Measurements from ENCODE around the gene C1orf74.
A peak's percentile ranks its signal among the peaks of the same experiment; 100 is the strongest.

C1orf74 gene

DNA sequence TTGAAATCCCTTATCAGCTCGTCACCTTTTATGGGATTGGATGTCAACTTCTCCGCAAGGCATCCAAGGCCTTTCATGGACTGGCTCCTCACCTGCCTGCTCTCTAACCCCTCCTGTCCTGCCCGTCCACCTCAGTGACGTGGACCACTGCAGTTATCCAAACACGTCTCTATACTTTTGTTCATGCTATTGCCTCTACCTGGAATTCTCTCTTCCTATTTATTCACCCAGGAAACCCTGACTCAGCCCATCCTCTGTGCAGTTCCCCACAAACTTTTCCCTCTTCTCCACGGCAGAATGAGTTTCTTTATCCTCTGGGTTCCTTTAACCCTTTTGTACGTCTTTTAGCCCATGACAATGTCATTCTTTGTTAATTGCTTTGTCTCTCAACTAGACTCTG is 38.3 kb upstream of the C1orf74 start:
- Histone ChIP-seq H3K79me2 (ENCODE audit: low read length) (no peaks in the 10 kb centered on the region), H3K9ac (ENCODE audit: low read length) (no peak overlapping the region), H3K36me3 (replicated peaks; ENCODE audit: low read depth, low read length) (no peaks in the 10 kb centered on the region), H4K20me1 (ENCODE audit: insufficient read depth, low read length) (no peaks in the 10 kb centered on the region), H3K9me3 (ENCODE audit: insufficient read depth, low read length) (no peaks in the 10 kb centered on the region), H3K4me3 (ENCODE audit: low read length) (peak overlapping the region; percentile 59), H3K27ac (ENCODE audit: low read length) (no peak overlapping the region), H3K4me1 (ENCODE audit: low read length) (peaks cover 16% of the 10 kb centered on the region), H2AFZ (ENCODE audit: low read depth, low read length) (peak overlapping the region; percentile 96), H3K4me2 (ENCODE audit: low read length) (peak overlapping the region; percentile 73), H3K27me3 (ENCODE audit: low read depth, low read length) (peaks cover 22% of the 10 kb centered on the region)
- TF ChIP-seq, protein P1, sequence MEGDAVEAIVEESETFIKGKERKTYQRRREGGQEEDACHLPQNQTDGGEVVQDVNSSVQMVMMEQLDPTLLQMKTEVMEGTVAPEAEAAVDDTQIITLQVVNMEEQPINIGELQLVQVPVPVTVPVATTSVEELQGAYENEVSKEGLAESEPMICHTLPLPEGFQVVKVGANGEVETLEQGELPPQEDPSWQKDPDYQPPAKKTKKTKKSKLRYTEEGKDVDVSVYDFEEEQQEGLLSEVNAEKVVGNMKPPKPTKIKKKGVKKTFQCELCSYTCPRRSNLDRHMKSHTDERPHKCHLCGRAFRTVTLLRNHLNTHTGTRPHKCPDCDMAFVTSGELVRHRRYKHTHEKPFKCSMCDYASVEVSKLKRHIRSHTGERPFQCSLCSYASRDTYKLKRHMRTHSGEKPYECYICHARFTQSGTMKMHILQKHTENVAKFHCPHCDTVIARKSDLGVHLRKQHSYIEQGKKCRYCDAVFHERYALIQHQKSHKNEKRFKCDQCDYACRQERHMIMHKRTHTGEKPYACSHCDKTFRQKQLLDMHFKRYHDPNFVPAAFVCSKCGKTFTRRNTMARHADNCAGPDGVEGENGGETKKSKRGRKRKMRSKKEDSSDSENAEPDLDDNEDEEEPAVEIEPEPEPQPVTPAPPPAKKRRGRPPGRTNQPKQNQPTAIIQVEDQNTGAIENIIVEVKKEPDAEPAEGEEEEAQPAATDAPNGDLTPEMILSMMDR (IDR thresholded peaks at IDR 0.05; ENCODE audit: low read depth, low read length) = no peak
- no peak for TF ChIP-seq EZH2phosphoT487 (IDR thresholded peaks at IDR 0.05; ENCODE audit: low read depth)

DNA sequence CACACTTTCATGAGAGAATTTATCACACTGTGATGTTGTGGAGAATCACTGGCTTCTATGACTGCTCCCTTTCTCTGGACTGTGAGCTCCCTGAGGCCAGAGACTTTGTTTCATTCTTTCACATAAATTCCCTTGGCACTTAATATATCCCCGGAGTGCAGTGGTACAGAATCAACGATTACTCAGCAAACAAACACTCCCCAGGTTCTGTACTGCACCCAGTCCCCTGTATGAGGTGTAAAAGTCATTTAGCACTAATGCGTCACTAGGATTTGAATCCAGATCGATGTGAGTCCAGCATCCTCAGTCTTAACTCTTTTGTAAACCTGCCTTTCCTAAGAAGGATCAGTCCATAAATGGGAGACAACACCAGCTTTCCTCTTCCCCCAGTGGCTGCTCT is 36.6 kb upstream of the C1orf74 start:
- no peak overlapping the region for H3K27ac ChIP-seq (ENCODE audit: low read length)
- H3K27me3 ChIP-seq (ENCODE audit: low read depth, low read length) = peaks cover 22% of the 10 kb centered on the region
- no peaks in the 10 kb centered on the region for H3K36me3 ChIP-seq (replicated peaks; ENCODE audit: low read depth, low read length)
- no peak overlapping the region for H3K4me3 ChIP-seq (ENCODE audit: low read length)
- no peak overlapping the region for H2AFZ ChIP-seq (ENCODE audit: low read depth, low read length)
- TF ChIP-seq EZH2phosphoT487 (IDR thresholded peaks at IDR 0.05; ENCODE audit: low read depth) = no peak
- TF ChIP-seq, protein P1 (IDR thresholded peaks at IDR 0.05; ENCODE audit: low read depth, low read length) = no peak
- H3K9me3 ChIP-seq (ENCODE audit: insufficient read depth, low read length) = no peaks in the 10 kb centered on the region
- no peak overlapping the region for H3K9ac ChIP-seq (ENCODE audit: low read length)
- H3K4me1 ChIP-seq (ENCODE audit: low read length) = peaks cover 11% of the 10 kb centered on the region; the same call in 1 of the 2 replicates
- H3K4me2 ChIP-seq (ENCODE audit: low read length) = no peak overlapping the region
- H3K79me2 ChIP-seq (ENCODE audit: low read length) = no peaks in the 10 kb centered on the region
- no peaks in the 10 kb centered on the region for H4K20me1 ChIP-seq (ENCODE audit: insufficient read depth, low read length)

DNA sequence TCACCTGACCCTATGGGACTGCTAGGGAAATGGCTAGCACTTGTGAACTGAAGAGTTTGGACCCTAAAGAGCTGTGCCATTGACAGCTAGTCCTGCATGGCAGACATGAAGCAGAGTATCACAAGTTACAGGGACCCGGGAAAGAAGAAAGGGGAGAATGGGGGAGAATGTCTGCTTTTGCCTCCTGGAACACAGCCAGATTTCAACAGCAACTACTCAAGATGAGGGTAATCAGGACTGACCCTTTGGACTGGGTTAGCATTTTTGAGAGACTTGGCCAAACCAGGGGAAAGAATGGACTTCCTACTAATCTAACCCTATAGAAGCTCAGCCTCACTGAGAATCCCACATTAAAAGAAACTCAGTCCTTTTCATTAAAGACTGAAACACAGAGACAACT is 34.7 kb upstream of the C1orf74 start:
- Histone ChIP-seq H3K9me3 (ENCODE audit: insufficient read depth, low read length) (no peaks in the 10 kb centered on the region), H3K4me3 (ENCODE audit: low read length) (no peak overlapping the region), H3K36me3 (replicated peaks; ENCODE audit: low read depth, low read length) (no peaks in the 10 kb centered on the region), H3K4me2 (ENCODE audit: low read length) (no peak overlapping the region), H4K20me1 (ENCODE audit: insufficient read depth, low read length) (no peaks in the 10 kb centered on the region), H3K9ac (ENCODE audit: low read length) (no peak overlapping the region), H3K27me3 (ENCODE audit: low read depth, low read length) (peaks cover 22% of the 10 kb centered on the region), H3K4me1 (ENCODE audit: low read length) (peaks cover 11% of the 10 kb centered on the region; the same call in 1 of the 2 replicates), H3K79me2 (ENCODE audit: low read length) (no peaks in the 10 kb centered on the region), H2AFZ (ENCODE audit: low read depth, low read length) (no peak overlapping the region), H3K27ac (ENCODE audit: low read length) (no peak overlapping the region)
- TF ChIP-seq EZH2phosphoT487 (IDR thresholded peaks at IDR 0.05; ENCODE audit: low read depth) = no peak
- TF ChIP-seq, protein P1 (IDR thresholded peaks at IDR 0.05; ENCODE audit: low read depth, low read length) = no peak

DNA sequence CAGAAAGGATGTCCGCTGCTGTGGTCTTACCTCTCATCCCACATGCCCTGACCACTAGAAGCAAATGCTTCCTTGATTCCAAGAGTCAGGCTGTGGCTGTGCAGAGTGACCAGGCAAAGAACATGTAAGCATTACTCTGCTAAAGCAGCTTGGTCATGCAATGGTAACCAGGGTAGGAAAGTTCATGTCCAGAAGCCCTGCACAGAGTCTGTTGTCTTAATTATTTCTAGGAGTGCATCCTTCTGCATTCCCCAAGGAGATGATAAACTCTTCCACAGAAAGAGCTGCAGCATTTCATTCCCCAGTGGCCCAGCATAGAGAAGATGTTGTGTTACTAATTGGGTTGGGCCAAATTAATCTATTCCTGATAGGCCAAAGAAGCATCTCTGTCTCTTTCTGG is 33.3 kb upstream of the C1orf74 start:
- H3K27ac ChIP-seq (ENCODE audit: low read length) = no peak overlapping the region
- H3K36me3 ChIP-seq (replicated peaks; ENCODE audit: low read depth, low read length) = no peaks in the 10 kb centered on the region

More for the DNA sequence above, 33.3 kb upstream of the C1orf74 start:
- no peak for TF ChIP-seq EZH2phosphoT487 (IDR thresholded peaks at IDR 0.05; ENCODE audit: low read depth)
- TF ChIP-seq, protein P1 (IDR thresholded peaks at IDR 0.05; ENCODE audit: low read depth, low read length) = no peak
- H3K9ac ChIP-seq (ENCODE audit: low read length) = no peak overlapping the region
- peaks cover 22% of the 10 kb centered on the region for H3K27me3 ChIP-seq (ENCODE audit: low read depth, low read length)
- peaks cover 2% of the 10 kb centered on the region; the same call in 1 of the 2 replicates for H3K4me1 ChIP-seq (ENCODE audit: low read length)
- H3K79me2 ChIP-seq (ENCODE audit: low read length) = no peaks in the 10 kb centered on the region
- H2AFZ ChIP-seq (ENCODE audit: low read depth, low read length) = no peak overlapping the region
- no peak overlapping the region for H3K4me2 ChIP-seq (ENCODE audit: low read length)
- H3K9me3 ChIP-seq (ENCODE audit: insufficient read depth, low read length) = no peaks in the 10 kb centered on the region
- H3K4me3 ChIP-seq (ENCODE audit: low read length) = no peak overlapping the region
- no peaks in the 10 kb centered on the region for H4K20me1 ChIP-seq (ENCODE audit: insufficient read depth, low read length)
